Measurements from ENCODE around the gene KLF15. TPM values are rescaled to one million over a fixed set of nuclear protein-coding genes. Genes with fewer than 3 reads are reported as not detected.
"Not testable (repeated sequence)": the region's sequence is repeated elsewhere in the genome, so short reads cannot be mapped to it uniquely, and the experiment has no call there.

The KLF15 gene
- total RNA-seq, 1 donor from 2014 or later: 28.1 TPM

DNA sequence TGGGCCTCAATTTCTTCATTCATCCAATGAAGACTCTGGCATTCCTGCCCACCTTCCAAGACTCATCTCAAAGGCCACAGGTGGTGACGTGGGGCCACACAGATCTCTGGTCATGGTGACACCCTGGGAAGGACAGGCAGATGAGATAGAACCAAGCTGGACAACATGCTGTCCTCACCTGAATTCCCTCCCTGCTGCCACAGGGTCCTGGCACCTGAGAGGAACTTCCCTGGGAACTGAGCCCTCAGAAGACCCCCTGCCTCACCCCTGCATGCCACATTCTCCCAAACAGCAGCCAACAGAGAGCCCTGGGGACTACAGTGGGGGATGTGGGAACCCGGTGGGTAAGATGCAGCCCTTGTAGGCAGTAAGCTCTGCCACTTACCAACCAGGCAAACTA, 10.7 kb downstream of the KLF15 start:
- DNase-seq (ENCODE audit: low spot score): no peak

GRCh38 chr3:126345641-126346460, 11.4 kb downstream of the KLF15 start:
- DNase-seq (ENCODE audit: low spot score): no peak

DNA sequence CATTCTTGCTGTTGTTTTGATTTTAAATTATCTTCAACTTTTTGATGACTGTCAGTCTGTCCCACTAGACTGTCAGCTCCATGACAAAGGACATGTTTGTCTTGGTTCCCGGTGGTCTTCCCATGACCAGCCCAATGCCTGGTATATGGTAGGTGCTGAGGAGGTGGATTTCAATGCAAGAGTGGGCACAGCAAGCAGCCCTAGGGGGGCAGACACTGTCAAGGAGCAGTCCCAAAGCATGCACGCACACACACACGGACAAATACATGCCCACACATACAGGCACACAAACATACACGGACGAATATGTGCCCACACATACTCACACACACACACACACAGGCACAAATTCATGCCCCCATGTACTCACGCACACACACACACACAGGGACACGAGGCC, 12.0 kb downstream of the KLF15 start:
- no peak for DNase-seq (ENCODE audit: low spot score)

DNA sequence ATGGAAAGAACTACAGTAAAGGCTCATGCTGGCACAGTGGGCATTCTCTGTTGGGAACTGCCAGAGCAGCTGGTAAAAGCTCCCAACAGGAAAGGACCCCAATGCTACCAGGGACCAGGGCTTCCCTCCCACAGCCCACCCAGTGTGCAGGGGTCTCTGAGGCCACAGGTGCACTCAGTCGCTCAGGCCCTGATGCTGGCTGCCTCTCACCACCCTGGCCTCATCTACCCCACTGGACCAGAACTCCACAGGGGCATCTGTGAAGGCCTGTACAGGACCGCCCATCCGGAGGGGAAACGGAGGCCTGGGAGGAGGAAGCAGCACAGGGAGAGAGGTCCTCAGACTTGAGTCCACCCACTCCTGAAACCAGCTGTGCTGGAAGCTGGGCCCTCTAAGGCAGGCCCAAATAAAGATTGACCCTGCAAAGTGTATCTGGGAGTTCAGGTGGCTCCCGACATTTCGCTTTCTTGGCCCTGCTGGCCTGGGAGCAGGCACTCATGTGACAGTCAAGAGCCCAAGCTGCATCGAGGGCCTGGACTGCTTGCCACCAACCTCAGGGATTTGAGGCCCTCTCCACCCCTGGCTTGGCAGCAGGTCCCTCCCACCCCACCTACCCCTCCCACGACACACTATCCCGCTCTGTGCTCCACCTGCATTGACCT, 12.7 kb downstream of the KLF15 start:
- no peak for DNase-seq (ENCODE audit: low spot score)

GRCh38 chr3:126343649-126344035, 13.6 kb downstream of the KLF15 start:
- no peak for DNase-seq (ENCODE audit: low spot score)

DNA sequence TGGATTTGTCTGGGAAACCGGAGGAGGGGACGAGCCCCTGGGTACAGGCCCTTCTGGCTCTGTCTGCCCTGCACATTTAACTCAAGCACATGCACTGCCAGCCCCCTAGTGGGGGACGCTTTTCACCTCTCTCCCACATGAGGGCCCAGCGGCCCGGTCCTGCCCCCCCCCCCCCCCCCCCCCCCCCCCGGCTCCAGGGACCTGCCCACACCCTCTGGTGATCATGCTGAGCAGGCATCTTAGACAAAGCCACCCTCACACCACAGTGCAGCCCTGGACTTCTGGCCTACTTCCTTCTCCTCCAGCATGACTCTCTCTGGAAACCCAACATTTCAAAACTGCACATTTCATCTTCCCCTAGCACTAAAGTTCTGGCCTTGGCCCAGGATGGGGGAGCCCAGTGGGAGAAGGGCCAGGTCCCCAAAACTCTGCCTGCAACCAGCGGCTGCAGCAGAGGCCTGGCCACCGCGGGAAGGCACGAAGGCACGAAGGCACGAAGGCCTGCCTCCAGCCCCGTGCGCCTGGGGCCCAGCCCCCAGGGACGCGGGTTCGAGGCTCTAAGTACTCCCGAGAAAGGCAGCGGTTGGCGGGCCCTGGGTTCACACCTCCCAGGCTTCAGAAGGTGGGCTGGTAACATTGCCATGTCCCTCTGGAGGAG, 14.1 kb downstream of the KLF15 start:
- DNase-seq (ENCODE audit: low spot score): no peak

DNA sequence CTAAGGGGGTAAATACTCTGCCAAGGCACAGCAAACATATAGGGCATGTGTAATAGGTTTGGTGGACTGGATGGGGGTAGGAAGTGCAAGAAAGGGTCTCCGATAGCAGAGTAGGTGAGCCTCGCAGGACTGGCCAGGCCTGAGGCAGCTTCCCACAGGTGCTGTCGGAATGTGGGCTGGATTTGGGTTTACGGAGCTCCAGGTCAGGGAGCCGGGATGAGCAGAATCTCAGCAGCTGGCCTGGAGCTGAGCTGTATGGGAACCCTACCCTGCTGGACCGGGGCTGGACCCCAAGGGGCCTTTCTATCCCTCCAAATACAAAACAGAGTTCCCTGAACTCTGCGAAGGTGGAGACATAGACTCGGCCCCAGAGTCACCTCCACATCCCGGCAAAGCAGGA, 15.0 kb downstream of the KLF15 start:
- no peak for DNase-seq (ENCODE audit: low spot score)

DNA sequence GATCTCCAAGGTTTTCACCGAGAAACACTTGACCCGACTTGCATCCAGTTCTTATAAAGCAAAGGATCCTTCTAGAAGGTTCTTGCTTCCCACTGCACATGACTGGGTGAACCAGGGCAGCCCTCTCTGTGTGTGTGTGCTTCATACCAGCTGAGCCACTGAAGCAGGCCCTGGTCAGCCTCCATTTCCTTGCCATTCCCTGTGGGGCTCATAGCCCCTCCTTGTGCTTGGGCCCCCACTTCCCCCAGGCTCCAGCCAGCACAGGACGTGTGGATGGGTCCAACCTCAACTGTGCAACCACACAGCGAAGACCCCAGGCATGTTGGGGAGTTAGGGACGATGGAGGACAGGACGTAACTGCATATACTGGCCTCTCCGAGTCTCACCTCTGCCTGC, 15.5 kb downstream of the KLF15 start:
- DNase-seq (ENCODE audit: low spot score): no peak

GRCh38 chr3:126340943-126341754, 16.1 kb downstream of the KLF15 start:
- DNase-seq (ENCODE audit: low spot score): no peak

DNA sequence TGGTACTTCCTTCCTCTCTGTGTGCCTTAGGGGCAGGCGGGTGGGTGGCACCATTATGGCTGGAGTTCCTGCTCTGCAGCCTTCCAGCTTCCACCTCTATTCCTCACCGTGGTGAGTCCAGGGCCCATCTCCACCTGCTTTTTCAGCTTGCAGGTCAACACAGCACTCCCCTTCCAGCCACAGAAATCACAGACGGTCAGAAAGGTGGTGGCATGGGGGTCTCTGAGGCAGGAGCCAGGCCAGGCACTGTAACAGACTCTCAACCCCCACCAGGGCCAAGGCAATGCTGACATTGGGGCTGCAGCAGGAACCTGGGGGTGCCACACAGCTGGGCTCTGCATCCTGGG, 16.6 kb downstream of the KLF15 start:
- DNase-seq (ENCODE audit: low spot score): no peak

DNA sequence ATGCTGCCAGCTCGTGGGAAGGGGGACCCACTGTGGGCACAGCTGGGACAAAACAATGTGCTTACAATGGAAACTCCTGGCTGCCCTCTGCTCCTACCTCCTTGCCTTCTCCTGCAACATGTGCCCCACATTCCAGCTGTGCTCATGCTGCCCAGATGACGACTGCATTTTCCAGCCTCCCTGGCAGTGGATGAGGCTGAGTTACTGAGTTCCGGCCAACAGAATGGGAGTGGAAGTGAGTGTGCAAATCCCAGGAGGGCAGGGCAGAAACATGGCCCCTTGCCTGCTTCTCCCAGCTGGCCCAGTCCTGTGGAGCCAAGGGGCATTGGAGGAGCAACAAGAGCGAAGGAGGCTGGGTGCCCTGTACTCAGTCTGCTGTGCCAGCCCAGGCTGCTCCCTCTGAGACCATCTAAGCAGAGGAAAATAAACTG, 17.1 kb downstream of the KLF15 start:
- no peak for DNase-seq (ENCODE audit: low spot score)

- DNase-seq (ENCODE audit: low spot score): no peak
Observed at GRCh38 chr3:126339466-126339865, 17.7 kb downstream of the KLF15 start.

GRCh38 chr3:126338790-126339288, 18.4 kb downstream of the KLF15 start:
- no peak for DNase-seq (ENCODE audit: low spot score)

- DNase-seq (ENCODE audit: low spot score): no peak
Observed at GRCh38 chr3:126337980-126338651, 19.1 kb downstream of the KLF15 start.

DNA sequence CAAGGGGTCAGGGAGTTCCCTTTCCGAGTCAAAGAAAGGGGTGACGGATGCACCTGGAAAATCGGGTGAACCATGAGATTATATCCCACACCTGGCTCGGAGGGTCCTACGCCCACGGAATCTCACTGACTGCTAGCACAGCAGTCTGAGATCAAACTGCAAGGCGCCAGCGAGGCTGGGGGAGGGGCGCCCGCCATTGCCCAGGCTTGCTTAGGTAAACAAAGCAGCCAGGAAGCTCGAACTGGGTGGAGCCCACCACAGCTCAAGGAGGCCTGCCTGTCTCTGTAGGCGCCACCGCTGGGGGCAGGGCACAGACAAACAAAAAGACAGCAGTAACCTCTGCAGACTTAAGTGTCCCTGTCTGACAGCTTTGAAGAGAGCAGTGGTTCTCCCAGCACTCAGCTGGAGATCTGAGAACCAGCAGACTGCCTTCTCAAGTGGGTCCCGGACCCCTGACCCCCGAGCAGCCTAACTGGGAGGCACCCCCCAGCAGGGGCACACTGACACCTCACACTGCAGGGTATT, 25.3 kb downstream of the KLF15 start:
- not testable (repeated sequence) for DNase-seq (ENCODE audit: low spot score)

DNA sequence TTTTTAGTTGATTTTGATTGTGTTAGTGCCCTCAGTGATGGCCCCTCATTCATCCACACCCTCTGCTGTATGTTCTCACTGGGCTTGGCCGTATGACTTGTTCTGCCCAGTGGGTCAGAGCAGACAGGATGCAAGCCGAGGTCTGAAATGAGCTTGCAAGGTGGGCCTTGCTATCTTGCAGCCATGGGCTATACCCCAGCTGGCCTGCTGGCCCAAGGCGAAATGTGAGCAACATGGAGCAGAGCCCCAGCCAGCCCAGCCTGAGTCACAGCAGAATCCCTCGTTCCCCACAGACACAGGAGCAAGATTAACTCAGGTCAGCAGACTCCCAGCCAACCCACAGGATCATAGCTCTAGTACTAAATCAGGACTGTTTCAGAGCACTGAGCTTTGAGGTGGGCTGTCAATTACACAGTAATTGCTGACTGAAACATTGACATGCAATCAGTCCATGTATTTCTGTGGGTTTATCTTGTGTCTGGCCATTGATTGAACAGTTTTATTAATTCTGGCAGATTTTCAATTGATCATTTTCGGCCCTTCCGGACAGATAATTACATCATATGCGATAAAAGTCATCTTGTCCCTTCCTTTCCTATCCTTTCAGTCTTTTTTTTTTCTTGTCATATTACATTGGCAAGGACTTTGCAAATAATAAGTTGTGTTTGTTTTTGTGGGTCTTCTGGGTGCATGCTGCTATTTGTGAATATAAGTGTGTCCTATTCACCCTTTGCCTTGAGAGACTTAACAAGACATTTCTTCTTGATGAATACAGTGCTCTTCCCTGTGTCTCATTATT, 27.1 kb downstream of the KLF15 start:
- DNase-seq (ENCODE audit: low spot score): no peak

DNA sequence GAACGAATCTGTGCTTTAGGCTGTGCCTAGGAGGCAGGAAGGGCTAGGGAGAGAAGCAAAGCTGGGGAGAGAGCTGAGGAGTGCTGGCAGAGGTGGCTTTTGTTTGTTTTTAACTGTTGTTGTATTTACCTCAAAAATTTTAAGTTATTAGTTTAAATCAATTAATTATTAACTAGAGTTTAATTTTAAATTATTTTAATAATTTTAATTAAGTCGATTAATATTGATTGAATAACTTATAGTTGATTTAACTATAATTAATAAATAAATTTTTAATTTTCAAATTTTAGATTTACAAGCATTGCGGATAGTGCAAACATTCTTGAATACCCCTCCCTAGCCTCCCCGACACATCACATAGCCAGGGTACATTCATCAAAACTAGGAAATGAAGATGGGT, 30.6 kb downstream of the KLF15 start:
- no peak for DNase-seq (ENCODE audit: low spot score)

DNA sequence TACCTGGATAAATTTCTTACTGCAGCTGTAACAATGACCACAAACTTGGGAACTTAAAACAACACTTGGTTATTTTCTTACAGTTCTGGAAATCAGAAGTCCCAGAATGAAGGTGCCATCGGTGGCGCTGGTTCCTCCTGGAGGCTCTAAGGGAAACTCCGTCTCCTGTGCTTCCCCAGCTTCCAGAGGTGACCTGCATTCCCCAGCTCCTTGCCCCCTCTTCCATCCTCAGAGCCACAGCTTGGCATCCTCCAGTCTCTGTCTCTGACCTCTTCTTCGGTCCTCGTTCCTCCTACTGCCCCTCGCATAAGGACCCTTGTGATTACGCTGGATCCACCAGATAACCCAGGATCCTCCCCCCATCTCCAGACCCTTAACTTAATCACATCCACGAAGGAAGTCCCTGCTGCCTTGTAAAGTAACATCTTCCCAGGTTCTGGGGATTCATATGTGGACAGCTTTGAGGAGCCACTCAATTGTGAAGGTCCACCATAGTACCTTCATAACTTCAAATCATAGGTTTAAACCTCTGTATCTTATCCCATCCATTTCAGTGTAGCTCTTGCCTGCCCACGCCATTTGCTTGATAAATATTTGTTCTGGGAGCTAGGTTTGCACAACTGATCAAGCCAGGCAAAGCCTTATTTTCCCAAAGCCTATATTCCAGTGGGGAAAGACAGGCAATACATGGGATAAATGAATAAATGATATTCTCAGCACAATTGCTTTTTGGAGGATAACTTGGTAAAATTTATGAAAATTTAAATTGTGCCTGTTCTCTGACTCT, 34.8 kb downstream of the KLF15 start:
- no peak for DNase-seq (ENCODE audit: low spot score)

DNA sequence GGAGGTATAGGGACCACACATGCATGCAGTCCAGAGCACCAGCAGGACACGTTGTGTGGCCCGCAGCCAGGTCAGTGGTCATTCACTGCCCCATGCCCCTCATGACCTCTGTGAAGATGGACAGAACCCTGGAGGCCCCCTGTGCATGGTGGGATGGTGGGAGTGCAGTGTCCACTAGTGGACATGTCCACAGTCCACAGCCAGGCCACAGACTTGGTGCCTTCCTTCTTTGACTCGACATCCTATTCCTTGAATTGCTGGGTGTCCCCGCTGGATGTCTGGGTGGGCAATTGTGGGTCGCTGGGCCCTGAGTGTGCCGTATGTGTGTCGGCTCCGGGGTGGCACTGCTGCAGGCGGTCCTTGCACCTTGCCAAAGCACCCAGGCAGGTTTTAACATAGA, 35.7 kb downstream of the KLF15 start:
- DNase-seq (ENCODE audit: low spot score): no peak
